GM08714 (cell line): ENCODE data around the gene CALU.

ENCODE experiments used
- H3K4me3 ChIP-seq: fragments of 200-500 bp; sonication (Bioruptor generic); 2 replicates; pipeline ENCODE4 v1.5.1; 2014; ENCODE audit warnings: mild to moderate bottlenecking, low read length, inconsistent platforms
- ZNF274 ChIP-seq: IDR thresholded peaks from 2 replicates; pipeline ENCODE4 v1.6.1; 2012; ENCODE audit warnings: mild to moderate bottlenecking, low read depth, low read length

Gene CALU

GRCh38 chr7:128747327-128748079 lies 8.3 kb downstream of the CALU start:
- TF ChIP-seq ZNF274: no peak
- H3K4me3 ChIP-seq: no peak overlapping the region

- no peak for TF ChIP-seq ZNF274
- no peak overlapping the region for H3K4me3 ChIP-seq
Measured at GRCh38 chr7:128752251-128752650, 13.1 kb downstream of the CALU start.

- TF ChIP-seq ZNF274: no peak
- H3K4me3 ChIP-seq: no peak overlapping the region
Measured at GRCh38 chr7:128755075-128755818, 16.1 kb downstream of the CALU start.

GRCh38 chr7:128755819-128756476 lies 16.8 kb downstream of the CALU start:
- H3K4me3 ChIP-seq: no peak overlapping the region
- TF ChIP-seq ZNF274: no peak

- no peak for TF ChIP-seq ZNF274
Measured at GRCh38 chr7:128757203-128757602, 18.0 kb downstream of the CALU start.

GRCh38 chr7:128758553-128758952 lies 19.4 kb downstream of the CALU start:
- no peak for TF ChIP-seq ZNF274
- H3K4me3 ChIP-seq: no peak overlapping the region

More at GRCh38 chr7:128757203-128757602, 18.0 kb downstream of the CALU start:
- H3K4me3 ChIP-seq: no peak overlapping the region

- H3K4me3 ChIP-seq: no peak overlapping the region
- TF ChIP-seq ZNF274: no peak
Measured at GRCh38 chr7:128759242-128759641, 20.1 kb downstream of the CALU start.

- H3K4me3 ChIP-seq: no peak overlapping the region
- TF ChIP-seq ZNF274: no peak
Measured at GRCh38 chr7:128763541-128763940, 24.4 kb downstream of the CALU start.

- no peak for TF ChIP-seq ZNF274
- no peak overlapping the region for H3K4me3 ChIP-seq
Measured at GRCh38 chr7:128767475-128768110, 28.4 kb downstream of the CALU start.

- no peak overlapping the region for H3K4me3 ChIP-seq
- no peak for TF ChIP-seq ZNF274
Measured at GRCh38 chr7:128770233-128770632, 31.1 kb downstream of the CALU start.

GRCh38 chr7:128773604-128774003 lies 34.4 kb downstream of the CALU start:
- no peak for TF ChIP-seq ZNF274
- H3K4me3 ChIP-seq: no peak overlapping the region

GRCh38 chr7:128774029-128774689 lies 35.0 kb downstream of the CALU start:
- TF ChIP-seq ZNF274: no peak
- no peak overlapping the region for H3K4me3 ChIP-seq

GRCh38 chr7:128774921-128775320 lies 35.8 kb downstream of the CALU start:
- no peak for TF ChIP-seq ZNF274
- no peak overlapping the region for H3K4me3 ChIP-seq

- no peak for TF ChIP-seq ZNF274
- H3K4me3 ChIP-seq: no peak within 1 kb of the TSS
Measured at GRCh38 chr7:128775744-128776474, 36.8 kb downstream of the CALU start, which contains the start of gene OPN1SW. OPN1SW (minus strand) TSS chr7:128775794; CDS start chr7:128775781, 13 bp downstream.
